SK-N-SH (cell line): Measurements from ENCODE around the gene CDC42BPG.

ENCODE experiments used
- RAD21 ChIP-seq: IDR thresholded peaks from 2 replicates; pipeline ENCODE4 v1.6.1; 2012; ENCODE audit warnings: mild to moderate bottlenecking, low read length
- SIN3A ChIP-seq: IDR thresholded peaks from 2 replicates; pipeline ENCODE4 v1.6.1; 2012; ENCODE audit warnings: low read depth, mild to moderate bottlenecking, low read length, moderate library complexity, borderline replicate concordance
- YY1 ChIP-seq: IDR thresholded peaks from 2 replicates; pipeline ENCODE4 v1.4.0; 2012; ENCODE audit warnings: low read depth, mild to moderate bottlenecking
- TF ChIP-seq, protein P1 (sequence below): fragments of 200-600 bp; sonication (generic); IDR thresholded peaks from 2 replicates; pipeline ENCODE4 v1.6.1; 2017; ENCODE audit warnings: antibody characterized with exemption, mild to moderate bottlenecking, moderate library complexity

DNA sequence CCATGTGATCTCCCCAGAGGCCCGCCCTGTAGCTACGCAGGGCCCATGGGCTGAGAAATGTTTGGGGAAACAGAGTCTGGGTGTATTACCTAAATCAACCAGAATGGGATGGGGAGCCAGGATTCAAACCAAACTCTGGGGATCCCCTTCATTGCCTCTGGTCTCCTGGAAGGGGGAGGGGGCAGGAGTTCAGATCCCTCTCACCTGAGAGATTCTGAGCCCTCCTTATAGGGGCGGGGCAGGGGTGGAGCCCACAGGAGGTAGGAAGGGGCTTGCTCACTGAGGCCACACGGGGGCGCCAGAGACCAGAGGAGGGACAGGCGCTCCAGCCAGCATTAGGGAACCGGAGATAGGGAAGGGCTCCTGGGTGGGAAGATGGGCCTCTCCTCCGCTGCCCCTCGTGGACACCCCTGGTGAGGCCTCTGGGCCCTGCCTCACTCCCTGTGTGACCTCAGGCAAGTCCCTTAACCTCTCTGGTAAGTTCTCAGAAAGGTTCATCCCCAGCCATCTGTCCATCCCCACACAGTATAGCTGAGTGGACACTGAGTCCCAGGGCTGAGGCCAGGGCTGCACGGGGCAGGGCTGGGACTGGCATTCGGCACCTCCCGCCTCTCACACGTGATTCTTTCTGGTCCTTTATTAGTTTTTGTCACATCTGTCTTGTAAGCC lies 2.7 kb upstream of the CDC42BPG start:
- TF ChIP-seq, protein P1, sequence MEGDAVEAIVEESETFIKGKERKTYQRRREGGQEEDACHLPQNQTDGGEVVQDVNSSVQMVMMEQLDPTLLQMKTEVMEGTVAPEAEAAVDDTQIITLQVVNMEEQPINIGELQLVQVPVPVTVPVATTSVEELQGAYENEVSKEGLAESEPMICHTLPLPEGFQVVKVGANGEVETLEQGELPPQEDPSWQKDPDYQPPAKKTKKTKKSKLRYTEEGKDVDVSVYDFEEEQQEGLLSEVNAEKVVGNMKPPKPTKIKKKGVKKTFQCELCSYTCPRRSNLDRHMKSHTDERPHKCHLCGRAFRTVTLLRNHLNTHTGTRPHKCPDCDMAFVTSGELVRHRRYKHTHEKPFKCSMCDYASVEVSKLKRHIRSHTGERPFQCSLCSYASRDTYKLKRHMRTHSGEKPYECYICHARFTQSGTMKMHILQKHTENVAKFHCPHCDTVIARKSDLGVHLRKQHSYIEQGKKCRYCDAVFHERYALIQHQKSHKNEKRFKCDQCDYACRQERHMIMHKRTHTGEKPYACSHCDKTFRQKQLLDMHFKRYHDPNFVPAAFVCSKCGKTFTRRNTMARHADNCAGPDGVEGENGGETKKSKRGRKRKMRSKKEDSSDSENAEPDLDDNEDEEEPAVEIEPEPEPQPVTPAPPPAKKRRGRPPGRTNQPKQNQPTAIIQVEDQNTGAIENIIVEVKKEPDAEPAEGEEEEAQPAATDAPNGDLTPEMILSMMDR: peak; percentile 96
- TF ChIP-seq SIN3A: no peak
- TF ChIP-seq YY1: no peak
- TF ChIP-seq RAD21: peak; percentile 95
